NOMO-1 treated with DMSO at 0.1 percent for 48 hours (cell line): ENCODE measurements around the gene SCYGR1.
"Not testable (repeated sequence)": the region's sequence is repeated elsewhere in the genome, so short reads cannot be mapped to it uniquely, and the experiment has no call there.

Source experiments
- DNase-seq: peaks from one replicate; lab custom pipeline; 2025; ENCODE audit not compliant: unreplicated experiment; lab: John Stamatoyannopoulos, UW

Gene SCYGR1, protein sequence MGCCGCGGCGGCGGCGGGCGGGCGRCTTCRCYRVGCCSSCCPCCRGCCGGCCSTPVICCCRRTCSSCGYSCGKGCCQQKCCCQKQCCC

GRCh38 chr2:227387583-227387982 is at the start of gene SCYGR1:
Gene SCYGR1 (minus strand): TSS chr2:227387949. CDS start chr2:227387949, 0 bp downstream.
- DNase-seq = not testable (repeated sequence)

- peak; percentile 78 for DNase-seq
These were observed 48.9 kb upstream of the SCYGR1 start for GRCh38 chr2:227436436-227437174.

DNA sequence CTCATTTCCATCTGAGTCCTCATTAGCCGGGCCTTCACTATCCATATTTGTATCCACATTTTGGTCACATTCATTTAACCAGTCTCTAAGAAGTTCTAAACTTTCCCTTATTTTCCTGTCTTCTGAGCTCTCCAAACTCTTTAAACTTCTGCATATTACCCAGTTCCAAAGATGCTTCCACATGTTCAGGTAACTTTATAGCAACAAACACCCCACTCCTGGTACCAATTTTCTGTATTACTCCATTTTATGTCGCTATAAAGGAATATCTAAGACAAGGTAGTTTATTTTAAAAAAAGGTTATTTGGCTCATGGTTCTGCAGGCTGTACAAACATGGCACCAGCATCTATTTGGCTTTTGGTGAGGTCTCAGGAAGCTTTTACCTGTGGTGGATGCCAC is 45.4 kb upstream of the SCYGR1 start:
- no peak for DNase-seq

GRCh38 chr2:227430639-227431038 is 42.9 kb upstream of the SCYGR1 start:
- DNase-seq = no peak

DNA sequence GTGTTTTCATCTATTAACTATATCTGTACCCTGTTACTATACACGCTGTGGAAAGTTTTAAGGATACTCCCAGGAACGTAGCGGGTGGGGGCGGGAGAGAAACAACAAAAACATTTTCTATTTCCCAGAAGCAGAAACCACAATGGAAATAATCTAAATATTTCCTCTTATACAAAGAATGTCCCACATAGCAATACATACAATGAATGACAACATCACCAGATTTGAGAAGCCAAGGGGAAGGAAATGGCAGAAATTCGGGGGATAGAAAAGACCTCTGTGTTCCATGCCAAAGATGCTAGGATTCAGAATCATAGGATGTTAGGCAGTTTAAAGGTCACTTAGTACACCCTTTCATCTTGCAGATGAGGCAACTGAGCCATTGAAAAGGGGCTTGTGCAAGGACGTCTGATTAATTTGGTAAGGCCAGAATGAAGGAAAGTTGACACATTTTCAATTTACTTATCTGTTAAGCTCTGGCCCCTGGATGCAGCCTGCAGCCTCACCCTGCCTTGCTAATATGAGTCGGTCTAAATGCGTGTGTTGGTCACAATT is 41.1 kb upstream of the SCYGR1 start:
- no peak for DNase-seq

GRCh38 chr2:227423656-227424499 is 36.1 kb upstream of the SCYGR1 start:
- no peak for DNase-seq

GRCh38 chr2:227420087-227421052 is 32.6 kb upstream of the SCYGR1 start:
- DNase-seq = no peak

GRCh38 chr2:227416701-227417100 is 29.0 kb upstream of the SCYGR1 start:
- DNase-seq = no peak

- peak; percentile 87 for DNase-seq
These were observed 28.0 kb upstream of the SCYGR1 start for GRCh38 chr2:227415538-227416424.

- DNase-seq = peak; percentile 41
These were observed 27.1 kb upstream of the SCYGR1 start for GRCh38 chr2:227414846-227415245.

GRCh38 chr2:227413371-227413770 is 25.6 kb upstream of the SCYGR1 start:
- DNase-seq = no peak

DNA sequence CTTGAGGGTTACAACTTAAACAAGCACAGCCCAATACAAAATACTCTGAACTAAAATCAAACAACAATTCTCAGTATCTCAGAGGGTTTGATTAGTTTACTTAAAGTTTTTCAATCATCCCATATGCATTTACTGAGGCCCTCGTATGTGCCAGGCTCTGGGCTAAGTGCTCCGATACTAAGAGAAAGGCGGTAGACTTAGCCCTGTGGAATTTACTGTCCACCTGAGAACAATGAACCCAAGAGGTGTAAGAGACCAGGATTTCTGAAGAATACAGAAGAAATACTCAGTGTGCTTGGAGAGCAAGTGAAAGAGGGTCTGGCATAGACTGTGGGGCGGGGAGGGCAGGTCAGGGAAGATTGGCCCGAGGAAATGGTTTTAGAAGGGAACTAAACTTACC is 25.1 kb upstream of the SCYGR1 start:
- DNase-seq = no peak

DNA sequence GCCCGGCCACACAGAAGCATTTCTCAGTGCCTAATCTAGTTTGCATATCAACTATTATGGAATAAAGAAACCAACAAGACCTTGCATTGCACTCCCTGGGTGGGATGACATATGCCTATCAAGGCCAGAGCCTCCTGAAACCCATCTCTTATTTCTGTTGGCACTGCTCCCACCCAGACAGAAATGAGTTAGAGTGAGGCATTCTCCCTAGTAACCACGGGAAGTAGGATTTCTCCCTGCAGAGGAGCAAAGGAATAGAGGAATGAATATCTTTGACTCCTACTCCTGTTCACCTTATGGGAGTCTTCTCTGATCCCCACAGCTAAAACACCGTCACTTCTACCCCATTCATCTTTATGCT is 24.2 kb upstream of the SCYGR1 start:
- DNase-seq = no peak

- DNase-seq = no peak
These were observed 23.7 kb upstream of the SCYGR1 start for GRCh38 chr2:227411320-227411989.

DNA sequence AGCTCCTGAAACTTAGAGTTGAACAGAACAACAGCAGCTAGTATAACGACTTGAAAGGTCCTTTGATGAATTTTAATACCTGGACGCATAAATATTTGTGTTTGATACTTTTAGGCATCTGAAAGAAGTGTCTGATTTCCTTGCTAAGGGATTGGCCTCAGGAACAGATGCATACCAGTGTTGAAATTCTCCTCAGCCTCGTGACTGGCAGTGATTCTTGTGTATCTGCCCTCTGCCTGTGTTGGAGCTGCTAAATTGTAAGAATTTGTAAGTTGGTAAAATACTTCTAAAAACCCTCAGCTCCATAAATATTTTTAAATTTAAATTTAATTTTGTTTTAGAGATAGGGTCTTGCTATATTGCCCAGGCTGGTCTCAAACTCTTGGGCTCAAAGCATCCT is 22.4 kb upstream of the SCYGR1 start:
- DNase-seq = no peak

DNA sequence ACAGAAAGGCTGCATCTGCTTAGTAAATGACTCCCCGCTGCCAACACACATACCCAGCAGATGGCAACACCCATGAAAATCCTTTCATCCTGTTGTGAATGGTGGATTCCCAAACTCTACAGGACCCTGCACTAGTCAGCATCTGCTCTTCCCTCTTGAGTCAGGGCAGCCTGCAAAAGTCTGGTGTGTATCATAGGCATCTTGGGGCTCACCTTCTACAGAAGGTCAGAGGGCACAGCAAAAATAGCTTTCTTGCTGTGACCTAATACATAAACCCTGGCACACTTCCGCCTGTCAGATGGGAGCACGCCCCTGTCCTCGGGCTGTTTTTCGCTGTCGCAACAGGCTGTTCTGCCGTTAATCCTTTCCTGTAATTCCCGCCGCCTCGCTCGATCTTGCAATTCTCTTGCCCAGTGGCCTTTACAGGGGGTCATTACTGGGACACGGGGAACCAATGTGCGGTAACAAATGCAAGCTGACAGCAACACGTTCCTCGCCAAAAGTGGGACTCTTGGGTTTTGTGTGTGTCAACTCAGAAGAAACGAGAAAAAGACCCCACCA is 19.9 kb upstream of the SCYGR1 start:
- peak; percentile 89 for DNase-seq

DNA sequence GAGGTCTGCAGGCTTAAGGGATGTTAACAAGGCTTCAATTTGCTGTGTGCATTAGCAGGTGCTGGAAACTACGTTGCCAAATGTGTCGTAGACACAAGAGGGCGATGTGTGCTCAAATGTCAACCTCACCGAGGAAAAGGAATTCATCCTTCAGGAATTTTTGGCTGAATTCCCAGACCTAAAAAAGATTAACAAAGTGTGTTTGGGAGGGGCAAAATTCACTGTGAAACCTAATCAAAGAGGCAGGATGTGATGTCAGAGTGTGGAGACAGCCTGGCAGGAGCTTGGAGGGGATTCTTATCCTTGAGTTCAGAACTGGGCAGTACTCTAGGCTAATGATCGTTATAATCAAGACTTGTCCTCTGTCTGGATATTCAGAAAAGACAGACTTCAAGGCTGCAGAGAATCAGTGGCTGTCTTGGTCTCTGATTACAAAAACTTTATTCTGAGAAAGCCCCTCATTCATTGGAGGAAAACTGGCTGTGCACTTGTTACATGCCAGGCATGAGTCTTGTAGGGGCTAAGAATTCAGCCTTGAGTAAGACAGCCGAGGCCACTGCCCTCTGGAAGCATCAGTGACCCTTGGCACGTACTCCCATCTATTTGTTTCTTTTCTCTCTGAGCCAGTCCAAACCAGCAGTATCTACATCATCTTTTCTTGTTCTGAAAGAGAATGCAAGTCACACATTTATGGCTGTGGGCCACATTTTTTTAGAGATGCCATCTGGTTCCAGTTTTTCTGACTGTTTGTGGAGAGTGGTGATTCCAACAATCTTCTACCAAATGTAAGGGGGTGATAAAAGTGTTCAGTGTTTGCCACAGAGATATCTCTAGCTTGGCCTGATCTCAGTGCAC is 18.7 kb upstream of the SCYGR1 start:
- peak; percentile 20 for DNase-seq
